ENCODE data around the gene DDI2.

- TF ChIP-seq CTCF (IDR thresholded peaks at IDR 0.05; ENCODE audit: insufficient read depth, low read depth, low read length) (no peak), EZH2 (IDR thresholded peaks at IDR 0.05; ENCODE audit: insufficient read depth, low read length) (no peak)
These were observed 62.9 kb downstream of the DDI2 start for GRCh38 chr1:15680131-15680530.
